Progenitor cell of endocrine pancreas (in vitro differentiated cells): ENCODE results near the gene MTG2. TPM values are rescaled to one million over a fixed set of nuclear protein-coding genes. Genes with fewer than 3 reads are reported as not detected.

Experiments used
- DNase-seq: peaks from one replicate; pipeline ENCODE4 v3.0.0; 2021; ENCODE audit warnings: low spot score; ENCODE audit not compliant: unreplicated experiment
- H3K27ac Mint-ChIP-seq: 2 replicates; pipeline ENCODE4 v1.8.0; 2021; ENCODE audit warnings: mild to moderate bottlenecking, moderate library complexity, mixed read lengths
- H3K27me3 Mint-ChIP-seq: 2 replicates; pipeline ENCODE4 v1.8.0; 2021; ENCODE audit warnings: mixed read lengths
- H3K36me3 Mint-ChIP-seq: 2 replicates; pipeline ENCODE4 v1.8.0; 2022; ENCODE audit warnings: mixed read lengths; ENCODE audit not compliant: insufficient read depth
- H3K4me1 Mint-ChIP-seq: 2 replicates; pipeline ENCODE4 v1.8.0; 2021; ENCODE audit warnings: low read depth, mixed read lengths
- H3K4me3 Mint-ChIP-seq: 2 replicates; pipeline ENCODE4 v1.8.0; 2021; ENCODE audit warnings: low read depth, mild to moderate bottlenecking, moderate library complexity, mixed read lengths
- H3K9me3 Mint-ChIP-seq: 2 replicates; pipeline ENCODE4 v1.8.0; 2021; ENCODE audit warnings: low read depth, mixed read lengths
- CTCF ChIP-seq: fragments of 200-600 bp; sonication (generic); IDR thresholded peaks from one replicate; pipeline ENCODE4 v1.5.0; 2021; ENCODE audit warnings: antibody characterized with exemption, mild to moderate bottlenecking; ENCODE audit not compliant: unreplicated experiment
- total RNA-seq: library from RNA; stranded (reverse); gene quantifications from 2 replicates; pipeline ENCODE4 v1.2.1, GENCODE V29; 2021

MTG2 gene
- total RNA-seq, 1 donor from 2014 or later: 31.6 TPM

GRCh38 chr20:62225026-62225425, 42.2 kb downstream of the MTG2 start:
- H3K9me3 Mint-ChIP-seq: no peaks in the 10 kb centered on the region

GRCh38 chr20:62225820-62226635, 43.2 kb downstream of the MTG2 start:
- H3K36me3 Mint-ChIP-seq: no peaks in the 10 kb centered on the region
- H3K27ac Mint-ChIP-seq: no peak overlapping the region
- H3K4me3 Mint-ChIP-seq: no peak overlapping the region
- H3K9me3 Mint-ChIP-seq: no peaks in the 10 kb centered on the region
- DNase-seq: no peak
- no peaks in the 10 kb centered on the region for H3K4me1 Mint-ChIP-seq
- no peak for TF ChIP-seq CTCF
- H3K27me3 Mint-ChIP-seq: peaks cover 50% of the 10 kb centered on the region

More at GRCh38 chr20:62225026-62225425, 42.2 kb downstream of the MTG2 start:
- Mint-ChIP-seq H3K27ac (no peak overlapping the region), H3K4me1 (no peaks in the 10 kb centered on the region), H3K36me3 (no peaks in the 10 kb centered on the region), H3K4me3 (no peak overlapping the region), H3K27me3 (peaks cover 55% of the 10 kb centered on the region)
- TF ChIP-seq CTCF: no peak
- no peak for DNase-seq

- Mint-ChIP-seq H3K4me1 (no peaks in the 10 kb centered on the region), H3K27ac (no peak overlapping the region), H3K27me3 (peaks cover 41% of the 10 kb centered on the region), H3K4me3 (no peak overlapping the region), H3K36me3 (no peaks in the 10 kb centered on the region), H3K9me3 (no peaks in the 10 kb centered on the region)
- no peak for TF ChIP-seq CTCF
- no peak for DNase-seq
Observed at GRCh38 chr20:62226707-62227590, 44.1 kb downstream of the MTG2 start.

GRCh38 chr20:62227591-62227976, 44.8 kb downstream of the MTG2 start:
- TF ChIP-seq CTCF: no peak
- no peaks in the 10 kb centered on the region for H3K4me1 Mint-ChIP-seq
- no peak overlapping the region for H3K27ac Mint-ChIP-seq
- H3K4me3 Mint-ChIP-seq: no peak overlapping the region
- H3K27me3 Mint-ChIP-seq: peaks cover 41% of the 10 kb centered on the region
- no peaks in the 10 kb centered on the region for H3K36me3 Mint-ChIP-seq
- H3K9me3 Mint-ChIP-seq: no peaks in the 10 kb centered on the region
- no peak for DNase-seq
